Upper lobe of left lung (tissue), 4 donors: Measurements from ENCODE around the gene UFC1.

ENCODE experiments used
- CTCF ChIP-seq, 6 experiments: fragments of 450-650 bp in 4 of 6; fragments of 200-600 bp in 2 of 6; sonication (generic) in 2 of 6; IDR thresholded peaks; one replicate each; pipeline ENCODE4 v1.5.1; 2016 to 2019; ENCODE audit warnings: antibody characterized with exemption in 6 of 6
- POLR2A ChIP-seq, 4 donors: fragments of 450-650 bp; IDR thresholded peaks; one replicate each; pipeline ENCODE4 v1.5.1; 2016 to 2017; ENCODE audit warnings: antibody characterized with exemption in 4 of 4, mild to moderate bottlenecking in 2 of 4

GRCh38 chr1:161162806-161163205 is 9.0 kb downstream of the UFC1 start:
- TF ChIP-seq POLR2A (IDR thresholded peaks at IDR 0.05) (no peak), CTCF (IDR thresholded peaks at IDR 0.05) (no peak)
